Hepatocyte (in vitro differentiated cells): ENCODE data around the gene ACER1. TPM values are rescaled to one million over a fixed set of nuclear protein-coding genes. Genes with fewer than 3 reads are reported as not detected.
"Not testable (repeated sequence)": the region's sequence is repeated elsewhere in the genome, so short reads cannot be mapped to it uniquely, and the experiment has no call there.

Experiments used
- DNase-seq: peaks from one replicate; pipeline ENCODE4 v3.0.0-alpha.2; 2016; ENCODE audit warnings: low spot score
- H2AFZ ChIP-seq: fragments of 200-600 bp; sonication (generic); 2 replicates; pipeline ENCODE4 v1.6.0; 2016; ENCODE audit warnings: antibody characterized with exemption, mild to moderate bottlenecking
- H3K27ac ChIP-seq: fragments of 200-600 bp; sonication (generic); 2 replicates; pipeline ENCODE4 v1.5.1; 2016; ENCODE audit warnings: mild to moderate bottlenecking
- H3K27me3 ChIP-seq: fragments of 200-600 bp; sonication (generic); 2 replicates; pipeline ENCODE4 v1.6.1; 2016
- H3K36me3 ChIP-seq: fragments of 200-600 bp; sonication (generic); replicated peaks from 2 replicates; pipeline ENCODE4 v1.5.1; 2016; ENCODE audit warnings: low read depth; ENCODE audit not compliant: insufficient read depth
- H3K4me1 ChIP-seq: fragments of 200-600 bp; sonication (generic); 2 replicates; pipeline ENCODE4 v1.5.1; 2016; ENCODE audit warnings: mild to moderate bottlenecking, moderate library complexity; ENCODE audit not compliant: insufficient read depth
- H3K4me2 ChIP-seq: fragments of 200-600 bp; sonication (generic); 2 replicates; pipeline ENCODE4 v1.6.0; 2016
- H3K4me3 ChIP-seq: fragments of 200-600 bp; sonication (generic); 2 replicates; pipeline ENCODE4 v1.5.1; 2016; ENCODE audit warnings: mild to moderate bottlenecking
- H3K79me2 ChIP-seq: fragments of 200-600 bp; sonication (generic); 2 replicates; pipeline ENCODE4 v1.6.0; 2017; ENCODE audit warnings: mild to moderate bottlenecking
- H3K9me2 ChIP-seq: fragments of 200-600 bp; sonication (generic); replicated peaks from 2 replicates; pipeline ENCODE4 v1.6.0; 2017; ENCODE audit warnings: mild to moderate bottlenecking; ENCODE audit not compliant: insufficient read depth
- H3K9me3 ChIP-seq: fragments of 200-600 bp; sonication (generic); 2 replicates; pipeline ENCODE4 v1.5.1; 2016; ENCODE audit warnings: low read depth, mild to moderate bottlenecking
- H4K20me1 ChIP-seq: fragments of 200-600 bp; sonication (generic); 2 replicates; pipeline ENCODE4 v1.6.0; 2016; ENCODE audit warnings: mild to moderate bottlenecking; ENCODE audit not compliant: insufficient read depth, poor library complexity, severe bottlenecking
- CTCF ChIP-seq: fragments of 200-600 bp; sonication (generic); IDR thresholded peaks from 2 replicates; pipeline ENCODE4 v1.5.1; 2016; ENCODE audit warnings: antibody characterized with exemption, mild to moderate bottlenecking; ENCODE audit not compliant: poor library complexity
- EZH2 ChIP-seq: fragments of 200-600 bp; sonication (generic); IDR thresholded peaks from 2 replicates; pipeline ENCODE4 v1.6.1; 2016; ENCODE audit warnings: antibody characterized with exemption, mild to moderate bottlenecking, borderline replicate concordance
- EZH2phosphoT487 ChIP-seq: fragments of 200-600 bp; sonication (generic); IDR thresholded peaks from one replicate; pipeline ENCODE4 v1.6.1; 2018; ENCODE audit warnings: antibody characterized with exemption, mild to moderate bottlenecking, low read depth, moderate library complexity; ENCODE audit not compliant: unreplicated experiment, severe bottlenecking
- WGBS: methylation state at CpG from one replicate; pipeline ENCODE4 v1.1.6; 2016; ENCODE audit warnings: low lambda C conversion rate; ENCODE audit errors: missing lambda C conversion rate; 5-methylcytosine and 5-hydroxymethylcytosine counted together
- polyA plus RNA-seq: library from polyadenylated mRNA; unstranded; fragments of >200 nt; fragmentation: Nextera tagmentation; extraction: Ambion mirVana; gene quantifications from 2 replicates; pipeline ENCODE4 v1.2.1, GENCODE V29; 2016
- total RNA-seq: library from RNA; depleted of rRNA; stranded (reverse); fragments of >200 nt; gene quantifications from 2 replicates; pipeline ENCODE4 v1.2.3, GENCODE V29; 2014

ACER1 gene
- total and polyA plus RNA-seq, 2 experiments from 2014 or later: not detected

GRCh38 chr19:6319376-6319775 is 14.0 kb downstream of the ACER1 start:
- no peak overlapping the region for H3K4me3 ChIP-seq
- H3K9me2 ChIP-seq: no peaks in the 10 kb centered on the region
- H3K4me2 ChIP-seq: no peak overlapping the region
- no peaks in the 10 kb centered on the region for H3K4me1 ChIP-seq
- H3K27ac ChIP-seq: no peak overlapping the region
- no peak for DNase-seq
- no peaks in the 10 kb centered on the region for H3K27me3 ChIP-seq
- H4K20me1 ChIP-seq: no peaks in the 10 kb centered on the region
- H3K36me3 ChIP-seq: no peaks in the 10 kb centered on the region
- H3K9me3 ChIP-seq: no peaks in the 10 kb centered on the region
- H3K79me2 ChIP-seq: no peaks in the 10 kb centered on the region
- WGBS: 45% methylated on average over 4 of the region's 4 CpGs
- H2AFZ ChIP-seq: no peak overlapping the region
- TF ChIP-seq EZH2phosphoT487 (no peak), EZH2 (no peak), CTCF (no peak)

- Histone ChIP-seq H2AFZ (no peak overlapping the region), H3K4me3 (no peak overlapping the region), H3K27ac (no peak overlapping the region), H3K4me2 (no peak overlapping the region), H4K20me1 (no peaks in the 10 kb centered on the region), H3K9me3 (no peaks in the 10 kb centered on the region), H3K27me3 (no peaks in the 10 kb centered on the region), H3K4me1 (no peaks in the 10 kb centered on the region), H3K79me2 (no peaks in the 10 kb centered on the region), H3K9me2 (no peaks in the 10 kb centered on the region), H3K36me3 (no peaks in the 10 kb centered on the region)
- no peak for DNase-seq
- TF ChIP-seq CTCF (no peak), EZH2phosphoT487 (no peak), EZH2 (no peak)
- 84% methylated on average over 5 of the region's 5 CpGs for WGBS
These were observed 14.6 kb downstream of the ACER1 start for GRCh38 chr19:6318772-6319171.

GRCh38 chr19:6315646-6316045 is 17.8 kb downstream of the ACER1 start:
- 83% methylated on average over 5 of the region's 5 CpGs for WGBS
- not testable (repeated sequence) for H4K20me1 ChIP-seq

GRCh38 chr19:6313398-6313969 is 19.9 kb downstream of the ACER1 start:
- 76% methylated on average over 5 of the region's 5 CpGs for WGBS
- Histone ChIP-seq H3K9me3 (no peaks in the 10 kb centered on the region), H3K4me3 (no peak overlapping the region), H3K4me1 (no peaks in the 10 kb centered on the region), H3K4me2 (no peak overlapping the region), H3K27me3 (no peaks in the 10 kb centered on the region), H3K36me3 (no peaks in the 10 kb centered on the region), H2AFZ (no peak overlapping the region), H3K9me2 (no peaks in the 10 kb centered on the region), H3K79me2 (no peaks in the 10 kb centered on the region), H3K27ac (no peak overlapping the region), H4K20me1 (no peaks in the 10 kb centered on the region)
- TF ChIP-seq CTCF: no peak
- no peak for TF ChIP-seq EZH2phosphoT487
- TF ChIP-seq EZH2: no peak
- no peak for DNase-seq

More at GRCh38 chr19:6315646-6316045, 17.8 kb downstream of the ACER1 start:
- not testable (repeated sequence) for H3K4me1 ChIP-seq, H3K9me2 ChIP-seq, H3K4me3 ChIP-seq, H3K27ac ChIP-seq, H2AFZ ChIP-seq, DNase-seq, H3K9me3 ChIP-seq, H3K36me3 ChIP-seq, H3K4me2 ChIP-seq, H3K79me2 ChIP-seq, H3K27me3 ChIP-seq
